Astrocyte (in vitro differentiated cells and primary cell): ENCODE results near the gene ANKRD30BL.
"Not testable (repeated sequence)": the region's sequence is repeated elsewhere in the genome, so short reads cannot be mapped to it uniquely, and the experiment has no call there.

Experiments
- CTCF ChIP-seq: IDR thresholded peaks from 2 replicates; pipeline ENCODE4 v1.5.1; 2011; ENCODE audit warnings: low read depth, mild to moderate bottlenecking, inconsistent platforms, low read length, moderate library complexity; ENCODE audit not compliant: insufficient read depth
- EZH2 ChIP-seq: IDR thresholded peaks from 2 replicates; pipeline ENCODE4 v1.6.1; 2012; ENCODE audit warnings: mild to moderate bottlenecking, low read length, inconsistent platforms; ENCODE audit not compliant: insufficient read depth

- not testable (repeated sequence) for TF ChIP-seq CTCF, EZH2
These were observed 41.1 kb upstream of the ANKRD30BL start for GRCh38 chr2:132202866-132203265.
